Retina (tissue), 1 donor: Measurements from ENCODE around the gene PIR.

Source experiments
- DNase-seq: peaks from one replicate; pipeline ENCODE4 v3.0.0-alpha.2; 2016

The PIR gene

GRCh38 chrX:15416133-15416993, 76.8 kb downstream of the PIR start:
- DNase-seq: no peak

- peak; percentile 26 for DNase-seq
Observed at GRCh38 chrX:15413101-15413500, 80.0 kb downstream of the PIR start.

GRCh38 chrX:15410947-15411346, 82.2 kb downstream of the PIR start:
- DNase-seq: no peak

GRCh38 chrX:15410430-15410829, 82.7 kb downstream of the PIR start:
- DNase-seq: no peak

GRCh38 chrX:15405846-15406245, 87.3 kb downstream of the PIR start:
- no peak for DNase-seq

- no peak for DNase-seq
Observed at GRCh38 chrX:15404401-15405096, 88.6 kb downstream of the PIR start.

- no peak for DNase-seq
Observed at GRCh38 chrX:15401378-15401777, 91.8 kb downstream of the PIR start.

- DNase-seq: no peak
Observed at GRCh38 chrX:15399962-15400391, 93.2 kb downstream of the PIR start.

- DNase-seq: no peak
Observed at GRCh38 chrX:15398874-15399273, 94.3 kb downstream of the PIR start.

- DNase-seq: no peak
Observed at GRCh38 chrX:15395789-15396188, 97.3 kb downstream of the PIR start.

GRCh38 chrX:15391850-15392249, 101.3 kb downstream of the PIR start:
- DNase-seq: no peak

- no peak for DNase-seq
Observed at GRCh38 chrX:15384304-15384703, 108.8 kb downstream of the PIR start, which contains the start of gene VEGFD. VEGFD (minus strand) TSS chrX:15384413; CDS start chrX:15383946, 467 bp downstream.

- no peak for DNase-seq
Observed at GRCh38 chrX:15382813-15383212, 110.3 kb downstream of the PIR start.

- no peak for DNase-seq
Observed at GRCh38 chrX:15376956-15377355, 116.2 kb downstream of the PIR start.

- no peak for DNase-seq
Observed at GRCh38 chrX:15373976-15374375, 119.2 kb downstream of the PIR start.

- DNase-seq: no peak
Observed at GRCh38 chrX:15366506-15367352, 126.4 kb downstream of the PIR start.

- no peak for DNase-seq
Observed at GRCh38 chrX:15359701-15360100, 133.4 kb downstream of the PIR start.

- no peak for DNase-seq
Observed at GRCh38 chrX:15358533-15358932, 134.6 kb downstream of the PIR start.

GRCh38 chrX:15356444-15356843, 136.7 kb downstream of the PIR start:
- no peak for DNase-seq

GRCh38 chrX:15350329-15350996, 142.7 kb downstream of the PIR start:
- no peak for DNase-seq

- peak; percentile 43 for DNase-seq
Observed at GRCh38 chrX:15349046-15349445, 144.1 kb downstream of the PIR start.

- no peak for DNase-seq
Observed at GRCh38 chrX:15345976-15346375, 147.2 kb downstream of the PIR start.

- DNase-seq: no peak
Observed at GRCh38 chrX:15344106-15344505, 149.0 kb downstream of the PIR start.
